Fibroblast of mammary gland (primary cell): ENCODE measurements around the gene IST1.

Experiments
- DNase-seq: peaks from one replicate; pipeline ENCODE4 v3.0.0-alpha.2; 2010; ENCODE audit warnings: low read depth
- H3K4me3 ChIP-seq: 2 replicates; pipeline ENCODE4 v1.5.1; 2011; ENCODE audit warnings: low read depth, mild to moderate bottlenecking, low read length, moderate library complexity; ENCODE audit not compliant: control insufficient read depth
- CTCF ChIP-seq: conservative IDR thresholded peaks from 2 replicates; pipeline ENCODE4 v1.5.1; 2011; ENCODE audit warnings: low read depth, low read length, inconsistent platforms; ENCODE audit not compliant: control insufficient read depth, insufficient read depth

The IST1 gene

GRCh38 chr16:71927383-71927782 lies 32.1 kb downstream of the IST1 start:
- H3K4me3 ChIP-seq: no peak overlapping the region
- no peak for TF ChIP-seq CTCF
- peak; percentile 90 for DNase-seq

- no peak for TF ChIP-seq CTCF
- no peak for DNase-seq
Observed at GRCh38 chr16:71927787-71928186, 32.5 kb downstream of the IST1 start.

GRCh38 chr16:71929048-71929447 lies 33.7 kb downstream of the IST1 start:
- TF ChIP-seq CTCF: no peak
- peak; percentile 75 for DNase-seq
- no peak overlapping the region for H3K4me3 ChIP-seq

More at GRCh38 chr16:71927787-71928186, 32.5 kb downstream of the IST1 start:
- H3K4me3 ChIP-seq: no peak overlapping the region

- no peak overlapping the region for H3K4me3 ChIP-seq
- no peak for DNase-seq
- TF ChIP-seq CTCF: no peak
Observed at GRCh38 chr16:71930013-71930563, 34.8 kb downstream of the IST1 start.

GRCh38 chr16:71931001-71931400 lies 35.7 kb downstream of the IST1 start:
- no peak for DNase-seq
- H3K4me3 ChIP-seq: no peak overlapping the region
- TF ChIP-seq CTCF: no peak

GRCh38 chr16:71931599-71931998 lies 36.3 kb downstream of the IST1 start:
- no peak for TF ChIP-seq CTCF
- H3K4me3 ChIP-seq: no peak overlapping the region
- DNase-seq: no peak

GRCh38 chr16:71933017-71933416 lies 37.7 kb downstream of the IST1 start:
- H3K4me3 ChIP-seq: no peak overlapping the region
- DNase-seq: no peak
- no peak for TF ChIP-seq CTCF
